ENCODE data around the gene PNN.
"Not testable (repeated sequence)": the region's sequence is repeated elsewhere in the genome, so short reads cannot be mapped to it uniquely, and the experiment has no call there.

PNN gene

GRCh38 chr14:39160494-39160893, 14.6 kb upstream of the PNN start:
- WGBS, 2 experiments (ENCODE audit: insufficient coverage in 2 of 2), result no CpG with 5 or more reads among the region's 1 CpG
- no peaks in the 10 kb centered on the region for H3K9me3 ChIP-seq (ENCODE audit: control insufficient read depth, low read length)
- no peak overlapping the region for H3K27ac ChIP-seq (ENCODE audit: low read depth, low read length, severe bottlenecking)
- peaks cover 68% of the 10 kb centered on the region for H3K36me3 ChIP-seq (ENCODE audit: control insufficient read depth, insufficient read depth, low read length)
- no peaks in the 10 kb centered on the region for H3K4me1 ChIP-seq (ENCODE audit: control insufficient read depth, insufficient read depth, low read length, poor library complexity, severe bottlenecking)
- H3K4me3 ChIP-seq (ENCODE audit: extremely low read depth, insufficient read depth, low read length, poor library complexity, severe bottlenecking), result no peak overlapping the region

DNA sequence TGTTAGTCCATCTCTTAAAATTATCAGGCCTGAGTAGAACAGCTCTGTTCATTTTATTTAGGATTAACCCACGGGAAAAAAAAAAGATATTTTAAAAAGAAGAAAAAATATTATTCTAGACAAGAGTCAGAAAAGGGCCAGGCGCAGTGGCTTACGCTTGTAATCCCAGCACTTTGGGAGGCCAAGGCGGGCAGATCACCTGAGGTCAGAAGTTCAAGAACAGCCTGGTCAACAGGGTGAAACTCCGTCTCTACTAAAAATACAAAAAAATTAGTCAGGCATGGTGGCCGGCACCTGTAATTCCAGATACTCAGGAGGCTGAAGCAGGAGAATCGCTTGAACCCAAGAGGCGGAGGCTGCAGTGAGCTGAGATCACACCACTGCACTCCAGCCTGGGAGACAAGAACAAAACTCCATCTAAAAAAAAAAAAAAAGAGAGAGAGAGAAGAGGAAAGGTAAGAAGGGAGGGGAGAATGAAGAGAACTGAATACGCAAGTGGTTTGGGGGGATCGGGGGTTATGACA, 7.2 kb upstream of the PNN start:
- H3K9me3 ChIP-seq (ENCODE audit: control insufficient read depth, low read length); H3K4me1 ChIP-seq (ENCODE audit: control insufficient read depth, insufficient read depth, low read length, poor library complexity, severe bottlenecking); H3K27ac ChIP-seq (ENCODE audit: low read depth, low read length, severe bottlenecking); H3K4me3 ChIP-seq (ENCODE audit: extremely low read depth, insufficient read depth, low read length, poor library complexity, severe bottlenecking): not testable (repeated sequence)
- WGBS, 2 experiments (ENCODE audit: insufficient coverage in 2 of 2), result 95 to 96% methylated on average over 4 to 8 of the region's 10 CpGs
- peaks cover 36% of the 10 kb centered on the region for H3K36me3 ChIP-seq (ENCODE audit: control insufficient read depth, insufficient read depth, low read length)

DNA sequence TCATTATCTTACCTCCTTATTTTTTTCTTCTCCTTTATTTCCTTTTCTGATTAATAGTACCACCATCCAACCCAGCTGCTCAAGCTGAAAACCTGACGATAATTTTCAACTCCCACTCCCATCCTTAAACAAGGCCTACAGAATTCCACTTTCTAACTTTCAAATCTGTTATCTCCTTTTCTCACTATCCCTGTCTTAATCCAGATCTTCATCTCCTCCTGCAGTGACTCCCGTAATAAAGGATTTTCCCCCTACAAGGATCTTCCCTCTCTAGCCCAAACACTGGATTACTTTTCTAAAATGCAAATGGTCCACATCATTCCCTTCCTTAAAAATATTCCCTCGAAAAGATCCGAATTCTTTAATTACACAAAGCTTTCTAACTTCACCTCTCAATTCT, 6.5 kb upstream of the PNN start:
- no peak overlapping the region for H3K27ac ChIP-seq (ENCODE audit: low read depth, low read length, severe bottlenecking)
- H3K4me1 ChIP-seq (ENCODE audit: control insufficient read depth, insufficient read depth, low read length, poor library complexity, severe bottlenecking), result peaks cover 7% of the 10 kb centered on the region
- H3K9me3 ChIP-seq (ENCODE audit: control insufficient read depth, low read length), result no peaks in the 10 kb centered on the region
- 85 to 99% methylated on average over 3 to 4 of the region's 4 CpGs for WGBS, 2 experiments (ENCODE audit: insufficient coverage in 2 of 2)
- H3K4me3 ChIP-seq (ENCODE audit: extremely low read depth, insufficient read depth, low read length, poor library complexity, severe bottlenecking), result peak overlapping the region; percentile 89
- peaks cover 31% of the 10 kb centered on the region for H3K36me3 ChIP-seq (ENCODE audit: control insufficient read depth, insufficient read depth, low read length)

GRCh38 chr14:39169541-39169900, 5.5 kb upstream of the PNN start:
- Histone ChIP-seq H3K9me3 (ENCODE audit: control insufficient read depth, low read length) (no peaks in the 10 kb centered on the region), H3K27ac (ENCODE audit: low read depth, low read length, severe bottlenecking) (peak overlapping the region; percentile 92), H3K36me3 (ENCODE audit: control insufficient read depth, insufficient read depth, low read length) (peaks cover 22% of the 10 kb centered on the region), H3K4me1 (ENCODE audit: control insufficient read depth, insufficient read depth, low read length, poor library complexity, severe bottlenecking) (peaks cover 7% of the 10 kb centered on the region), H3K4me3 (ENCODE audit: extremely low read depth, insufficient read depth, low read length, poor library complexity, severe bottlenecking) (peak overlapping the region; percentile 89)
- 1 to 2% methylated on average over 7 of the region's 7 CpGs for WGBS, 2 experiments (ENCODE audit: insufficient coverage in 2 of 2)

DNA sequence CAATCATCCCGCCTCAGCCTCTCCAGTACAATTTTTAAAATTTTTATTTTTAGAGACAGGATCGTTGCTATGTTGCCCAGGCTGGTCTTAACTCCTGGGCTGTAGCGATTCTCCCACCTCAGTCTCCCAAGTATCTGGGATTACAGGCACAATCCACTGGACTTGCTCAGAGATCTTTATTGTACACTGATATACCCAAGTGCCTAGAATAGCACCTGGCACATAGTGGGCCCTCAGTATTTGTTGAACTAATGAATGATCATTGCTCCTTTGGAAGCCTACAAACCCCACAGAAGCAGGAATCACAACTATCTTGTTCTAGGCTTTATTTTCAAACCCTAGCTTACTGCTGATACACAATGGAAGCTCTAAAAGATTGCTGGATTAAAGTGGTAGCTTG, 1.9 kb upstream of the PNN start:
- Histone ChIP-seq H3K4me1 (ENCODE audit: control insufficient read depth, insufficient read depth, low read length, poor library complexity, severe bottlenecking) (peaks cover 3% of the 10 kb centered on the region), H3K9me3 (ENCODE audit: control insufficient read depth, low read length) (no peaks in the 10 kb centered on the region), H3K36me3 (ENCODE audit: control insufficient read depth, insufficient read depth, low read length) (peaks cover 21% of the 10 kb centered on the region), H3K4me3 (ENCODE audit: extremely low read depth, insufficient read depth, low read length, poor library complexity, severe bottlenecking) (no peak overlapping the region), H3K27ac (ENCODE audit: low read depth, low read length, severe bottlenecking) (no peak overlapping the region)
- 97 to 100% methylated on average over 2 to 3 of the region's 3 CpGs for WGBS, 2 experiments (ENCODE audit: insufficient coverage in 2 of 2)

- Histone ChIP-seq H3K9me3 (ENCODE audit: control insufficient read depth, low read length) (no peaks in the 10 kb centered on the region), H3K4me3 (ENCODE audit: extremely low read depth, insufficient read depth, low read length, poor library complexity, severe bottlenecking) (peak overlapping the region; percentile 89), H3K27ac (ENCODE audit: low read depth, low read length, severe bottlenecking) (peak overlapping the region; percentile 94), H3K36me3 (ENCODE audit: control insufficient read depth, insufficient read depth, low read length) (peaks cover 41% of the 10 kb centered on the region), H3K4me1 (ENCODE audit: control insufficient read depth, insufficient read depth, low read length, poor library complexity, severe bottlenecking) (no peaks in the 10 kb centered on the region)
- WGBS, 2 experiments (ENCODE audit: insufficient coverage in 2 of 2), result 0 to 2% methylated on average over 26 to 29 of the region's 36 CpGs
These were observed 600 bp downstream of the PNN start for GRCh38 chr14:39175445-39176262.

- Histone ChIP-seq H3K36me3 (ENCODE audit: control insufficient read depth, insufficient read depth, low read length) (peaks cover 50% of the 10 kb centered on the region), H3K9me3 (ENCODE audit: control insufficient read depth, low read length) (no peaks in the 10 kb centered on the region), H3K4me3 (ENCODE audit: extremely low read depth, insufficient read depth, low read length, poor library complexity, severe bottlenecking) (peak overlapping the region; percentile 89)
These were observed 1.5 kb downstream of the PNN start for GRCh38 chr14:39176263-39177167.

GRCh38 chr14:39177168-39177545, 2.1 kb downstream of the PNN start:
- Histone ChIP-seq H3K9me3 (ENCODE audit: control insufficient read depth, low read length) (no peaks in the 10 kb centered on the region), H3K4me3 (ENCODE audit: extremely low read depth, insufficient read depth, low read length, poor library complexity, severe bottlenecking) (no peak overlapping the region), H3K4me1 (ENCODE audit: control insufficient read depth, insufficient read depth, low read length, poor library complexity, severe bottlenecking) (no peaks in the 10 kb centered on the region), H3K27ac (ENCODE audit: low read depth, low read length, severe bottlenecking) (no peak overlapping the region), H3K36me3 (ENCODE audit: control insufficient read depth, insufficient read depth, low read length) (peaks cover 54% of the 10 kb centered on the region)
- 87 to 92% methylated on average over 2 to 3 of the region's 9 CpGs for WGBS, 2 experiments (ENCODE audit: insufficient coverage in 2 of 2)

More at GRCh38 chr14:39176263-39177167, 1.5 kb downstream of the PNN start:
- no peaks in the 10 kb centered on the region for H3K4me1 ChIP-seq (ENCODE audit: control insufficient read depth, insufficient read depth, low read length, poor library complexity, severe bottlenecking)
- 67 to 100% methylated on average over 1 of the region's 5 CpGs for WGBS, 2 experiments (ENCODE audit: insufficient coverage in 2 of 2)
- no peak overlapping the region for H3K27ac ChIP-seq (ENCODE audit: low read depth, low read length, severe bottlenecking)

DNA sequence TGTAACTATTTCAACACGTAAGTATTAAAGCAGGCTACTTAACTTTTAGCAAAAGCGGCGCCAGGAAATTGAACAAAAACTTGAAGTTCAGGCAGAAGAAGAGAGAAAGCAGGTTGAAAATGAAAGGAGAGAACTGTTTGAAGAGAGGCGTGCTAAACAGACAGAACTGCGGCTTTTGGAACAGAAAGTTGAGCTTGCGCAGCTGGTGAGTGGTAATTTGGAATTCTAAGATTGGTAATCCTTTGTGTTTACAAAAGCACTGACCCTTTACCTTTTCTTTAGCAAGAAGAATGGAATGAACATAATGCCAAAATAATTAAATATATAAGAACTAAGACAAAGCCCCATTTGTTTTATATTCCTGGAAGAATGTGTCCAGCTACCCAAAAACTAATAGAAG, 4.0 kb downstream of the PNN start:
- no peak overlapping the region for H3K4me3 ChIP-seq (ENCODE audit: extremely low read depth, insufficient read depth, low read length, poor library complexity, severe bottlenecking)
- H3K9me3 ChIP-seq (ENCODE audit: control insufficient read depth, low read length), result no peaks in the 10 kb centered on the region
- WGBS, 2 experiments (ENCODE audit: insufficient coverage in 2 of 2), result 98 to 100% methylated on average over 5 of the region's 6 CpGs

GRCh38 chr14:39180553-39180952, 5.5 kb downstream of the PNN start:
- H3K36me3 ChIP-seq (ENCODE audit: control insufficient read depth, insufficient read depth, low read length), result peaks cover 85% of the 10 kb centered on the region
- 97% methylated on average over 5 of the region's 5 CpGs for WGBS, 2 experiments (ENCODE audit: insufficient coverage in 2 of 2)
- H3K4me1 ChIP-seq (ENCODE audit: control insufficient read depth, insufficient read depth, low read length, poor library complexity, severe bottlenecking), result no peaks in the 10 kb centered on the region

More for the DNA sequence above, 4.0 kb downstream of the PNN start:
- Histone ChIP-seq H3K36me3 (ENCODE audit: control insufficient read depth, insufficient read depth, low read length) (peaks cover 72% of the 10 kb centered on the region), H3K27ac (ENCODE audit: low read depth, low read length, severe bottlenecking) (no peak overlapping the region), H3K4me1 (ENCODE audit: control insufficient read depth, insufficient read depth, low read length, poor library complexity, severe bottlenecking) (no peaks in the 10 kb centered on the region)

More at GRCh38 chr14:39180553-39180952, 5.5 kb downstream of the PNN start:
- H3K27ac ChIP-seq (ENCODE audit: low read depth, low read length, severe bottlenecking), result no peak overlapping the region
- no peaks in the 10 kb centered on the region for H3K9me3 ChIP-seq (ENCODE audit: control insufficient read depth, low read length)
- no peak overlapping the region for H3K4me3 ChIP-seq (ENCODE audit: extremely low read depth, insufficient read depth, low read length, poor library complexity, severe bottlenecking)

Measured in mesodermal cell (in vitro differentiated cells).